ENCODE measurements around the gene TNFRSF8. TPM values are rescaled to one million over a fixed set of nuclear protein-coding genes. Genes with fewer than 3 reads are reported as not detected.

TNFRSF8 gene
- total RNA-seq, 4 donors from 2014 or later: 1.1 to 2.6 (median 1.4) TPM

GRCh38 chr1:12136916-12137610, 74.0 kb downstream of the TNFRSF8 start:
- Histone ChIP-seq H3K4me1 (peaks cover 0 to under 1% of the 10 kb centered on the region in 2 donors), H3K27me3 (no peaks in the 10 kb centered on the region), H3K4me3 (no peak overlapping the region), H3K36me3 (no peaks in the 10 kb centered on the region), H3K9me3 (no peaks in the 10 kb centered on the region), H3K27ac (no peak overlapping the region)
- in situ Hi-C loops (cut with MboI; ENCODE audit: low sequenced_read_pairs in 4 of 4): no loop called here
- no peak for TF ChIP-seq POLR2A (IDR thresholded peaks at IDR 0.05)
- TF ChIP-seq, protein P1, sequence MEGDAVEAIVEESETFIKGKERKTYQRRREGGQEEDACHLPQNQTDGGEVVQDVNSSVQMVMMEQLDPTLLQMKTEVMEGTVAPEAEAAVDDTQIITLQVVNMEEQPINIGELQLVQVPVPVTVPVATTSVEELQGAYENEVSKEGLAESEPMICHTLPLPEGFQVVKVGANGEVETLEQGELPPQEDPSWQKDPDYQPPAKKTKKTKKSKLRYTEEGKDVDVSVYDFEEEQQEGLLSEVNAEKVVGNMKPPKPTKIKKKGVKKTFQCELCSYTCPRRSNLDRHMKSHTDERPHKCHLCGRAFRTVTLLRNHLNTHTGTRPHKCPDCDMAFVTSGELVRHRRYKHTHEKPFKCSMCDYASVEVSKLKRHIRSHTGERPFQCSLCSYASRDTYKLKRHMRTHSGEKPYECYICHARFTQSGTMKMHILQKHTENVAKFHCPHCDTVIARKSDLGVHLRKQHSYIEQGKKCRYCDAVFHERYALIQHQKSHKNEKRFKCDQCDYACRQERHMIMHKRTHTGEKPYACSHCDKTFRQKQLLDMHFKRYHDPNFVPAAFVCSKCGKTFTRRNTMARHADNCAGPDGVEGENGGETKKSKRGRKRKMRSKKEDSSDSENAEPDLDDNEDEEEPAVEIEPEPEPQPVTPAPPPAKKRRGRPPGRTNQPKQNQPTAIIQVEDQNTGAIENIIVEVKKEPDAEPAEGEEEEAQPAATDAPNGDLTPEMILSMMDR (IDR thresholded peaks at IDR 0.05 in 4 of 5, conservative IDR thresholded peaks at IDR 0.05 in 1 of 5): no peak
- ATAC-seq (no peak), DNase-seq (no peak)
- intact Hi-C loops (cut with DNase I; ENCODE audit: low total_unique reads): no loop called here

GRCh38 chr1:12138196-12139168, 75.4 kb downstream of the TNFRSF8 start:
- Histone ChIP-seq H3K4me3 (no peak overlapping the region), H3K4me1 (peaks cover 0 to 5% of the 10 kb centered on the region in 2 donors), H3K36me3 (no peaks in the 10 kb centered on the region), H3K9me3 (no peaks in the 10 kb centered on the region), H3K27ac (no peak overlapping the region), H3K27me3 (no peaks in the 10 kb centered on the region)
- in situ Hi-C loops (cut with MboI; ENCODE audit: low sequenced_read_pairs in 4 of 4) (no loop called here), intact Hi-C loops (cut with DNase I; ENCODE audit: low total_unique reads) (no loop called here)
- ATAC-seq: no peak
- DNase-seq: no peak
- TF ChIP-seq, protein P1 (IDR thresholded peaks at IDR 0.05 in 4 of 5, conservative IDR thresholded peaks at IDR 0.05 in 1 of 5): no peak
- TF ChIP-seq POLR2A (IDR thresholded peaks at IDR 0.05): no peak

- no peak overlapping the region for H3K4me3 ChIP-seq
- H3K27me3 ChIP-seq: no peaks in the 10 kb centered on the region
- no peak overlapping the region for H3K27ac ChIP-seq
- H3K36me3 ChIP-seq: no peaks in the 10 kb centered on the region
- peaks cover 6 to 13% of the 10 kb centered on the region in 2 donors for H3K4me1 ChIP-seq
- in situ Hi-C loops (cut with MboI; ENCODE audit: low sequenced_read_pairs in 4 of 4) (no loop called here), intact Hi-C loops (cut with DNase I; ENCODE audit: low total_unique reads) (loop anchor here (5.0 kb wide), 1 partner anchor 47 kb away; no protein-coding TSS in a partner anchor)
- H3K9me3 ChIP-seq: no peaks in the 10 kb centered on the region
- DNase-seq (no peak), ATAC-seq (no peak)
- TF ChIP-seq, protein P1 (IDR thresholded peaks at IDR 0.05 in 4 of 5, conservative IDR thresholded peaks at IDR 0.05 in 1 of 5): no peak
- TF ChIP-seq POLR2A (IDR thresholded peaks at IDR 0.05): no peak
Observed at GRCh38 chr1:12140016-12140415, 76.9 kb downstream of the TNFRSF8 start.

- DNase-seq: no peak
- peaks cover 6 to 13% of the 10 kb centered on the region in 2 donors for H3K4me1 ChIP-seq
- H3K9me3 ChIP-seq: no peaks in the 10 kb centered on the region
- TF ChIP-seq POLR2A (IDR thresholded peaks at IDR 0.05): no peak
- TF ChIP-seq, protein P1 (IDR thresholded peaks at IDR 0.05 in 4 of 5, conservative IDR thresholded peaks at IDR 0.05 in 1 of 5): no peak
- no peak overlapping the region for H3K4me3 ChIP-seq
- H3K27ac ChIP-seq: no peak overlapping the region
- H3K27me3 ChIP-seq: no peaks in the 10 kb centered on the region
- in situ Hi-C loops (cut with MboI; ENCODE audit: low sequenced_read_pairs in 4 of 4) (no loop called here), intact Hi-C loops (cut with DNase I; ENCODE audit: low total_unique reads) (loop anchor here (5.0 kb wide), 1 partner anchor 47 kb away; no protein-coding TSS in a partner anchor)
- H3K36me3 ChIP-seq: no peaks in the 10 kb centered on the region
- ATAC-seq: no peak
Observed at GRCh38 chr1:12140515-12141162, 77.5 kb downstream of the TNFRSF8 start.
